Measurements from ENCODE around the gene DOCK1. TPM values are rescaled to one million over a fixed set of nuclear protein-coding genes. Genes with fewer than 3 reads are reported as not detected.

Gene DOCK1
- total RNA-seq, 1 donor from 2014 or later: 44.9 TPM

- no peak for DNase-seq (ENCODE audit: low spot score)
These were observed 405.2 kb downstream of the DOCK1 start for GRCh38 chr10:127310430-127310829.

- DNase-seq (ENCODE audit: low spot score): no peak
These were observed 405.7 kb downstream of the DOCK1 start for GRCh38 chr10:127310923-127311322.

- no peak for DNase-seq (ENCODE audit: low spot score)
These were observed 408.9 kb downstream of the DOCK1 start for GRCh38 chr10:127313996-127314700.

GRCh38 chr10:127314797-127315196 lies 409.6 kb downstream of the DOCK1 start:
- no peak for DNase-seq (ENCODE audit: low spot score)

- no peak for DNase-seq (ENCODE audit: low spot score)
These were observed 410.7 kb downstream of the DOCK1 start for GRCh38 chr10:127315888-127316287.

- no peak for DNase-seq (ENCODE audit: low spot score)
These were observed 413.2 kb downstream of the DOCK1 start for GRCh38 chr10:127318396-127318795.

- DNase-seq (ENCODE audit: low spot score): no peak
These were observed 414.0 kb downstream of the DOCK1 start for GRCh38 chr10:127319271-127319670.

- DNase-seq (ENCODE audit: low spot score): no peak
These were observed 414.5 kb downstream of the DOCK1 start for GRCh38 chr10:127319691-127320090.

GRCh38 chr10:127320176-127320575 lies 414.9 kb downstream of the DOCK1 start:
- no peak for DNase-seq (ENCODE audit: low spot score)

- no peak for DNase-seq (ENCODE audit: low spot score)
These were observed 417.1 kb downstream of the DOCK1 start for GRCh38 chr10:127322286-127322685.

GRCh38 chr10:127325506-127325905 lies 420.3 kb downstream of the DOCK1 start:
- DNase-seq (ENCODE audit: low spot score): no peak

GRCh38 chr10:127326883-127327282 lies 421.7 kb downstream of the DOCK1 start:
- no peak for DNase-seq (ENCODE audit: low spot score)

- no peak for DNase-seq (ENCODE audit: low spot score)
These were observed 426.5 kb downstream of the DOCK1 start for GRCh38 chr10:127331696-127332095.

GRCh38 chr10:127332631-127333030 lies 427.4 kb downstream of the DOCK1 start:
- no peak for DNase-seq (ENCODE audit: low spot score)

GRCh38 chr10:127337801-127338200 lies 432.6 kb downstream of the DOCK1 start:
- DNase-seq (ENCODE audit: low spot score): no peak

GRCh38 chr10:127338399-127339110 lies 433.3 kb downstream of the DOCK1 start:
- DNase-seq (ENCODE audit: low spot score): no peak

- no peak for DNase-seq (ENCODE audit: low spot score)
These were observed 438.6 kb downstream of the DOCK1 start for GRCh38 chr10:127343821-127344220.

- DNase-seq (ENCODE audit: low spot score): no peak
These were observed 439.1 kb downstream of the DOCK1 start for GRCh38 chr10:127344346-127344745.

- no peak for DNase-seq (ENCODE audit: low spot score)
These were observed 440.2 kb downstream of the DOCK1 start for GRCh38 chr10:127345231-127345965.

- DNase-seq (ENCODE audit: low spot score): no peak
These were observed 441.4 kb downstream of the DOCK1 start for GRCh38 chr10:127346604-127347003.

- DNase-seq (ENCODE audit: low spot score): no peak
These were observed 442.2 kb downstream of the DOCK1 start for GRCh38 chr10:127347202-127347959.

- DNase-seq (ENCODE audit: low spot score): no peak
These were observed 444.5 kb downstream of the DOCK1 start for GRCh38 chr10:127349737-127350136.
